GM18499 (cell line): ENCODE measurements around the gene PSPN.
A peak's percentile ranks its signal among the peaks of the same experiment; 100 is the strongest.

Experiments
- ATAC-seq: cut with Tn5 transposase; IDR thresholded peaks from one replicate; pipeline ENCODE4 v1.9.1; 2021; ENCODE audit warnings: moderate number of reproducible peaks; ENCODE audit not compliant: insufficient read depth, unreplicated experiment

The PSPN gene, protein sequence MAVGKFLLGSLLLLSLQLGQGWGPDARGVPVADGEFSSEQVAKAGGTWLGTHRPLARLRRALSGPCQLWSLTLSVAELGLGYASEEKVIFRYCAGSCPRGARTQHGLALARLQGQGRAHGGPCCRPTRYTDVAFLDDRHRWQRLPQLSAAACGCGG

DNA sequence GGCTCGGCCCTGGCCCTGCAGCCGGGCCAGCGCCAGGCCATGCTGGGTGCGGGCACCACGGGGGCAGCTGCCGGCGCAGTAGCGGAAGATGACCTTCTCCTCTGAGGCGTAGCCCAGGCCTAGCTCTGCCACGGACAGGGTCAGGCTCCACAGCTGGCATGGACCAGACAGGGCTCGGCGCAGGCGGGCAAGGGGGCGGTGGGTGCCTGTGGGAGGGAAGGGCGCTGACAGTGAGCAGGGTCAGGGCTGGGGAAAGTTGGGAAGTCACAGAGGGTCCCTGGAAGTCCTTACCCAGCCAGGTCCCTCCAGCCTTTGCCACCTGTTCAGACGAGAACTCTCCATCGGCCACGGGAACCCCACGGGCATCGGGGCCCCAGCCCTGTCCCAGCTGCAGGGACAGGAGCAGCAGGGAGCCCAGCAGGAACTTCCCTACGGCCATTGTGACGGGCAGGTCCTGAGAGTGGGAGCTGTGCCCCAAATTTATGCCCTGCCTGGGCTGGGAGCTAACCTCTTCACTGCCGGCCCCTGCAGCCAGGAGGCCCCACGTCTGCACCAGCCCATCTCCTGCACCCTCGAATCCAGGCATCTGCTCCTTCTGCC, at the start of gene PSPN:
Gene PSPN (minus strand): TSS at position 523 of the 600 bp plus-strand sequence. CDS start 84 bp downstream, at position 439.
- no peak for ATAC-seq

DNA sequence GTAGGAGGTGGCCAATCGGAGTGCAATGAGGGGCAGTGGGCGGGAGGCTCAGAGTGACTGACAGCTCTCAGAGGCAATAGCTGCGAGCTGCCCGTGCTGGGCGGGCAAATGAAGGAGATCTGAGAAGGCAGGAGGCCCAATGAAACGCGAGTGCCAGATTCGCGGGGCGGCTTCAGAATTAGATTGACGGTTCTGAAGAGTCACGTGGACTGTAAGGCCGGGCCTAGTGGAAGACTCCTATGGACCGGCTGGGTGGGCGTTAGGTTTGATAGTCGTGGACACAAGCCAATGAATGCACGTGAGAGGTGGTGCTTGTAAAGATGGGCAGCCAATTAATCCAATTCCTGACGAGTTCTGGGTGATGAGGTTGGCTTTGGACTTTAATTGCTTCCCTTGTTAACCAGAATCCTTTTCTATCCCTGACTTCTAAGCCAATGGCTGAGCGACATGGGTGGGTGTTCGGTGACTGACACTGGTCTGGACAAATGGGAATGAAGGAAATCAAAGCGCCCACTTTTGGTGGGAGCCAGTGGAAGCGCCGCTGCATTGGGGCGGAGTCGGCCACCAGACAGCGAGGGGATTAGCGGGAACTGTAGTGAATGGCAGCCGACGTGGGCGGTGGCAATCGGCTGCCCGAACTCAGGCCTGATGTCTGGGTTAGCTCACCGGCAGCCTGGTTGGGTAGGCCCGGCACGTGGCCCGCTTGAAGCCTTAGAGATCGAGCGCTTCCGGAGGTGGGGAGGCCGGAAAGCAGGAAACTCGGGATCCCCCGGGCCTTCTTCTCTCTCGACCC, 49.4 kb upstream of the PSPN start:
- ATAC-seq, result peak; percentile 85

DNA sequence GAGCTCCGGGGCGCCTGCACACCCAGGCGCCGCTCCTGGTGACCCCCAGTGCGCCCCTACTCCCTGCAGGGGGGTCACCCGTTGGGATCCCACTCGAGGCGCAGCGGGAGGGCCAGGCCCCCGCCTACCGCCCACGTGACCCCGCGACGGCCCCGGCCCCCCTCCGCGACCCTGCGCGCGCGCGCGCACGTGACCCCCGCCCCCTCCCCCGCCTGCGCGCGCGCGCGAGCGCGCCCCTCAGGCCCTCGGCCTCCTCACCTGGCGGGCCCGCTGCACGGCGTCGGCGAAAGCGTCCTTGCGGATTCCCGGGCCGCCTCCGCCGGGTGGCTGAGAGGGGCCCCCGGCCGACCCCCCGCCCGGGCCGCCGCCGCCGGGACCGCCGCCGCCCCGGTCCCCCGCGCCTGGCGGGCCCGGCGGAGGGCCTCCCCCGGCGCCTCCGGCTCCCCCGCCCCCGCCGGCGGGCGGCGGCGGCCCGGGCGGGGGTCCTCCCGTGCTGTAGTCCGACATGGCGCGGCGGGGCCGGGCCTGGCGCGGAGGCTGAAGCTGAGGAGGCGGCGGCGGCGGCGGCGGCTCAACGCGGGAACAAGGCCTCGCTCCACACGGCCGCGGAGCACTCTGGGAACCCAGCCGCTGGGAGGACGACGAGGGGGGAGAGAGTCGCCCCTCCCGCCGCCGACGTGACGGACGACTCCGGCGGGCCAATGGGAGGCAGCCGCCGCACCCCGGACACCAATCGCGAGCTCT, 48.6 kb upstream of the PSPN start, which contains the start of gene KHSRP:
Gene KHSRP (minus strand): TSS at position 617 of the 744 bp plus-strand sequence. CDS start 110 bp downstream, at position 507.
- ATAC-seq, result no peak

DNA sequence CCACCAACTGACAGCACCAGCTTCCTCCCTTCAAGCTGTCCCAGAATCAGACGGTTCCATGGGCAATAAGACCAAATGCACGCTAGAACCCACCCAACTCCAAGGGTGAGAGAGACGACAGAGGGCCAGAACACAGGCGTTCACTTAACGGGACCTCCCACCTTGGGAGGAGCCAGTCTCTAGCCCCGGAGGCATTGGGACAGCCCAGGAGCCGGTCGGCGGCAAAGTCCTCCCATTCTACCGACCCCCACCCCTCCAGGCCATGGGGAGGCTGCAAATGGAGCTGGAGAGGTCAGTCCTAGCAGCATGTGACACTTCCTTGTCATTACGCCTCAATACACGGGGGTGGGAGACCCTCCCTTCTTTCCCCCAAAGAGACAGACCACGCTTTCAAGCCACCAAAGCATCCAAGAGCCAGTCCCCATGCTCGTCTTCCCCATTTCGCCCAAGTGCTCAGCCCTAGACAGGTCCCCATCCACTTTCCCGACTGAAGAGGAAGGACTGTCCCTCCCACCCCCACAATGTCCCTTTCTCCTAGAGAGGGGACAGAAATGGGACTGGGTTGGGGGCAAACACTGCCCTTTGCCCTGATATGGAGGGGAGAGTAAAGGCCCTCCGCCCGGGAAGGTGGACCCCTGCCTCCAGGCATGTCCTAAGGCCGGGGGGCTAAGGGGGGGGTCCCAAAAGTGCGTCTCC, 47.9 kb upstream of the PSPN start:
- no peak for ATAC-seq

DNA sequence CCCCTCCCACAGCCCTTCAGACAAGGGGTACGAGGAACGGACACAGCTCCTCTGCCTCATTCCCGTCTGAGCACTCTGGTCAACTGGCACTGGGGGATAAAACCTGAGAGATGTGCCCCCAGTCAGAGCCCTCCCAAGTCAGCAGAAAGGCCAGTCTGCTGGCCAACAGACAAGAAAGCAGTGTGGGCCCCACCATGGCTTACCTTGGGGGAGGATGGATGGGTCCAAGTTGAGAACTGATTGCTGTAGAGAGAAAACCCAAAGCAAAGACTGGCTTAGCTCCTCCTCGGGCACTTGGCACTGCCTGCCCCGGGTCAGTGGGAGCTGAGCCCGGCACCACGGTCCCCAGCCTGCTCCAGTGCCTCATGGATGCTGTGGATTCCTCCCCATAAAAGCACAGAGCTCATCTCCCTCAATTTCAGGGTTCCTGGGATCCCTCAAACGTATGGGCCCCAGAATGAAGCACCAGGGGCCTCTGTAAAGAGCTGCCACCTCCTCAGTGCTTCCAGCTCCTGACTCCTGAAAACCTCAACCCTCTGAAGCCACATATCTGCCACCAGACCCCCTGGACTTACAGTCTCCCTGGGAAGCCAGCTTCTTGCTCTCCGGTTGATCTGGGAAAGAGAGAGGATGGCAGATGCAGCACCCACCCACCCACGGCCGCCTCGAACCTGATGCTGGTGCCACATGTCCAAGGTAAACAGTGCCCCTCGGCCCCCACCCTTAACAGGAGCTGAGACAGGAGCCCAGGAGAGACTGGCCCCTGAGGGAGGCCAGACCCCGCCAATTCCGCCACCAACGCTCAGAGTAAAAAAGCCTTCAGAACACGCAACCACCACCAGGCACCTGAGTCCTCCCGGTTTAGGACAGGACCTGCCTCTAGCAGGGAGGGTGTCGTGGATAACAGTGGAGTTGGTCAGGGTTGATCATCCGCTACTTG, 45.6 kb upstream of the PSPN start:
- no peak for ATAC-seq

DNA sequence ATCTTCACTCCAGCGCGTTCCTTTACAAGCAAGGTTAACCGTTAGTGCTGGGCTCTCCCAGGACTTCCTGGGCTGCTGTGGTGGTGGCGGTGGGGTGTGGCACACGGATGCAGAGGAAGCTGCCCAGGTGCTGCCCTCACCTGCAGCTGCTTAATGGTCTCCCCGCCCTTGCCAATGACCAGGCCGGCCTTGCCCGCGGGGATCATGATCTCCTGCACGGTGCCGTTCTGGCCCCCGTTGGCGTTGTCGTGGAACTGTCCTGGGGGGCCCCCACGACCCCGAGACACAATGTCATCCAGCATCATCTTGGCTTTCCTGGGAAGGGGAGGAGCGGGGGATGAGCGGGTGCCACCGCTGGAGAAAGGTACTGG, 42.8 kb upstream of the PSPN start:
- no peak for ATAC-seq

DNA sequence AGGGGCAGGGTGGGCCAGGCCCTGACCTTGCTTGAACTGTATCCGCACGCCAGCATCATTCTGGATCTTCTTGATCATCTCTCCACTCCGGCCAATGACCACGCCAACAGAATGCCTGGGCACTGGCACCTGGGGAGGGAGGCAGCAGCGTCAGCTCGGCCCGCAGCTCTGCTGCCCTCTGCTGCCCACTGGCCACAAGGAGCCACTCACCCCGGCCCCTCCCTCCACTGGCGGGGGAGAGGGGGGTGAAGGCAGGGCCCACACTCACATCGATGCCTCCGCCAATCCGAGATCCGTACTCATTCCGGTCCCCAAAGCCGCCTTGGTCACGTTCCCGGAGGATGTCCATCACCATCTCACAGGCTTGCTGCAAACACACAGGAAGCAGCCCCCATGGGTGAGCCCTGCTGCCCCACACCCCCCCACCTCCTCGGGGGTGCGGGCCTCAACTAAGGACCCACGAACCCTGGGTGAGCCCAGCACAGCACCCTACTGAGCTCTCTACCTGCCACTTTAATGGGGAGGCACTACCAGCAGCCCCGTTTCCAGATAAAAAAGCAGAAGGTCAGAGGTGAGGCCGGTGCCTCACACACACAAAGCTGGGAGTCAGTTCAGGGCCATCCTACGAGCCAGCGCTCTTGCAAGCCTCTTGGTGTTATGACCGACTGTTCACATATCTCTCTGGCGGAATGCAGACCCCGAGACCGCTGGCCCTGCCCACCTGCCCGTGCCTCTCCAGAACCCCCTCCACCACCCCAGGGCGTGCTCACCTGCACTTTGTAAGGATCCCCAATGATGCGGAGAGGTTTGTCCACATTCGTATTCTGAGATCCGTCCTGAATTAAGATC, 42.2 kb upstream of the PSPN start:
- no peak for ATAC-seq

DNA sequence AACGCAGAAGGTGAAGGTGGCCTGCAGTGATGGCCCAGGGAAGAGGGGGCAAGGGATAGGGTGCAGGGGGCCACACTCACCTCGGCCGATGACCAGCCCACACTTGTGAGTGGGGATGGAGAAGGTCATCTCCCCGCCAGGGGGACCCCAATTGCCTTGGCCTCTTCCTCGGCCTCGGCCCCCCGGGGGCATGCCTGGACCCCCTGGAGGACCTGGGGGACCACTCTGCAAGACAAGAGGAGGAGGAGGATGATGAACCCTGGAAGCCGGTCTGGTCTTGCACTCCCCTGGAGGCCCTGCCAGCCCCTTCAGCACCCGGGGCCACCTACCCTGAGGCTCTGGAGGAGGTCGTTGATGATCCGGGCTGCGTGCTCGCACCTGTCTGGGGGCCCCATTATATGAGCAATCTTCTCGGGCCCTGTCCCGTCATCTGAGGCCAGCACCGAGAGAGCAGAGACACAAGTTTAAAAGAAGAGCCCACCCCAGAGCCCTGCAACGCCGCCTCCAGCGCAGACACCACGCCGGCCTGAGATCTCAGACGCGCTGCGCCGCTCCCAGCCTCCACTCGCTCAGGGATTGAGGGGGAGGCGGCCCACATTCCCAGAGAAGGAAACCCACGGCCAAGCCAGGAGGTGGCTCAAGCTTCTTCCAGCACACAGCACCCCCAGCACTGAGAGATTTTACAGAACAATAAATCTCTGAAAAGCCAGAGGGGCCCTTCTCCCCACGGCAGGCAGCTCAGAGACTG, 41.1 kb upstream of the PSPN start:
- no peak for ATAC-seq

DNA sequence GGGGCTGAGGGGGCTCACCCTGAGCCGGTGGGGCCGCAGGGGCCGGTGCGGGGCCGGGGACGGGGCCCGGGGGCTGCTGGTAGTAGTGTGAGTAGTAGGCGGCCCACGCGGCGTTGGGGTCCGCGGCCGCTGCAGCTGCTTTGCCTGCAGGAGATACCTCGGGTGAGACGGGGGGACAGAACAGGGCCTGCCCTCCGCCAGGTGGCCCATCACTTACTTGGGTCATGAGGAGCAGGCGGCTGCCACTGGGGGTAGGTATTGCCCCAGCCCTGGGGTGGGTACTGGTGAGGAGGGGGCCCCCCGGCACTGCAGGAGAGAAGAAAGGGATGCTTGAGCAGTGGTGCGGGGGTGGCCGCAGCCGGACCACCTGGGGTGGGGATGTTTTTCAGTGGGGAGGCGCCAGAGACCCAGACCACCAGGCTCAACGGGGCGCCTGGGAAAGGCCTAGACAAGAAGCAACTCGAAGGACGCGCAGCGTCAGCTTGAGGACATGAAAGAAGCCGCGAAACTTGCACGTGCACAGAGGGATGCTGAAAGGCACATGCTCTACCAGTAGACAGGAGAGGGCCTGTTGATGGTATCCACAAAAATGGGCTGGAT, 40.0 kb upstream of the PSPN start:
- no peak for ATAC-seq

DNA sequence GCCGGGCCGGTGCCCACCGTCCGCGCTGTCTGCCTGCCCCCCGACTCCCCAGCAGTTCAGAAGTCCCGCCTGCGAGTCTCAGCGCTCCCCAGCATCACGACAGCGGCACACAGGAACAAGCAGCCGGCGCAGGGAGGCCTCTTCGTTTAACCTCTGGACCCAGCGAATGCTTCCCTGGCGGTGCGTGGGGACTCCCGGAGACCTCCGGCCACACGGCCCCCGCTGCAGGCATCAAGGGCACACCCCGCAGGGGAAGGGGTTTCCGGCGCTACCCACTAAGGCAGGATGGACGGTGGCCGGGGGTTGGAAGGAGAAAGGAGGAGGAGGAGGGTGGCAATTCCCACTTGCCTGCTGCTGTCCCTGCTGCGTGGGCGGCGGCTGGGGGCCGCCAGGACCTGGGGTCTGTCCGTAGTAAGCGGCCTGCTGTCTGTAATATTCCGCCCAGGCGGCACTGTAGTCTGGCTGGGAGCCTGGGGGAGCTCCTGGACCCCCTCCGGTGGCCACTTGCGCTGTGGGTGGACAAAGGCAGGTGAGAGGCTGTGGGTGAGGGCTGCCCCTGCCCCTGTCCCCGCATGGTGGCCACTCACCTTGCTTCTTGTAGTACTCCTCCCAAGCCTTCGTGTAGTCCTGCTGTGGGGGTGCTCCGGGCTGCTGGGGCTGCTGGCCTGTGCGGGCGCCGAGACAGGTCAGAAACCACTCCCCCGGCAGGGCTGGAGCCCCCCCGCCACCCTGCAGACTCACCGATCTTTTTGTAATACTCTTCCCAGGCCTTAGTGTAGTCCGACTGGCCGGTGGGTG, 39.3 kb upstream of the PSPN start:
- no peak for ATAC-seq

DNA sequence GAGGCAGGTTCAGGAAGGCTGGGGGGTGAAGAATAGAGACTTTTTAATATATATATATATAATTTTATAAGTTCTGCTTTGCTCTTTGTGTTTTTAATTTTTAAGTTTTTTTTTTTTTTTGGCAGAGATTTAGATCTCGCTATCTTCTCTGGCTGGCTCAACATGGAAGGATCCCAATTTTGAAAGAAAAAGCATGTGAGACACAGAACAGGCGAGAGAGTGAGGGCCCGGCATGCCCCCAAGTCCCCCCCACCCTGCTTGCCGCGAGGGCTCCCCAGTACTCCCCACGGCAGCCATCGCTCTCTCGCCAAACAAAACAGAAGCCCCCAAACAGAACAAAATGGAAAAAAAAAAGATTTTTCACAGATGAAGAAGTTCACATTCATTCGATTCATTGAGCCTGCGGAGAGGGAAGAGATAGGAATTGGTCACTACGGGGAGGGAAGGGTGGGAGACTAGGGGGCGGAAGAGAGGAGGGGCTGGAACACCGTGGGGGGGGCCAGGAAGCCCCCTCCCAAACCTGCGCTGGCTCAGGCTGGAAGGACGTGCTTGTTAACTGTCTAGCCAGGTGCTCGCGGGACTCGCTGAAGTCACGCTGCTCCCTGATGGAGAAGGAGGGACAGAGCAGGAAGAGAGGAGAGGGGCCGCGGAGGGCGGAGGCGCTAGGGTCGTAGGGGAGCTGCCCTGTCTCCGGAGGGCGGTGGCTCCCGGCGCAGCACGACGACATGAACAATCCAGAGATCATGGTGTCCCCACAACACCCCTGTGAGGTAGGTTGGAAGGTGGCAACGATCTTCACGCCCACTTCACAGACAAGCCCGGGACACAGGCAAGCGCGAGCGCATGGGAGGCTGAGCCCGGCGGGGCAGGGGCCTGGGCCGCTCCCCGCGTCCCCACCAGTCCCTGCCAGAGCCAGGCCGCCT, 38.2 kb upstream of the PSPN start:
- ATAC-seq, result no peak

DNA sequence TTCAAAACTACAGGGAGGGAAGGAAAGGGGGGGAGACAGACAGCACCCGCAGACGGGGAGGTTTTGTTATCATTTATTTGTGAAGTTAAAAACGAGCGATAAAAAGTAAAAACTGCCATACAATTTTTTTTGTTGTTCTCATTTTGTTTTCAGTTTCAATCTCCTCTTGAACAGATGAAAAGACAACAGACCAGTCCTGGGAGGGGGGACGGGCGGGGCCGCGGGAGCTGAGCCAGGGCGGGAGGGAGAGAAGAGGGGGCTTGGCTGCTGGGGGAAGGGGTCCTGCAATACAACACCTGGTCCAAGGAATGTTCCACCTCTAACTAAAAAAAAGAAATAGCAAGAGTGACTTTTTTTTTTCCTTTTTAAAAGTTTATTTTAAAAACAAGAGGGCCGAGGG, 37.6 kb upstream of the PSPN start:
- no peak for ATAC-seq

DNA sequence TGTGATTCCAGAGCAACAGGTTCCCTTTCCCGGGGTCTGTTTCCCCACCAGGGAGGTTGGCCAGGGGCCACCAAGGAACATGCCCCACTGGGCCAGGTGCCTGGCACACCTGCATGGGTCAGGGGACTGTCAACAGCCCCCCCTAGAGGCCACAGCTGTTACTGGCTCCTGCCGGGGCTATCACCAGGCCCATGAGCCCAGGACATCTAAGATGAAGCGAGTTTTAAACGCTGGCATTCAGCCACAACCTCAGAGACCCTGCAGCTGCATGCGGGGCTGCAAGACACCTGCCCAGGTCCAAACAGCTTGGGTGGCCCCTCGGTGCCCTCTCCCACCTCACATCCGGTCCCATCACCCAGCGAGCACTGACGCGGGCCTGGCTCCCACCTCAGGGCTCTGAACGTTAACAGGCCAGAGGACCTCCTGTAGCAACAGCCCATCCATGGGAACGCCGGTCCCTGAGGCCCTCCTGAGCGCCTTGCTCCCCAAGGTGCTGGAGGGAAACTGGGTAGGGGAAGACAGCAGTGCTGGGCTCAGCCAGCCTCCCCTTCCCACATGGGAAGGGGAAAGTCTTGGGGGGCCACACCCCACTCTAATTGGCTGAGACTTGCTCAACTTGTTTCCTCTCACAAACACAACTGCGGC, 36.8 kb upstream of the PSPN start:
- no peak for ATAC-seq

DNA sequence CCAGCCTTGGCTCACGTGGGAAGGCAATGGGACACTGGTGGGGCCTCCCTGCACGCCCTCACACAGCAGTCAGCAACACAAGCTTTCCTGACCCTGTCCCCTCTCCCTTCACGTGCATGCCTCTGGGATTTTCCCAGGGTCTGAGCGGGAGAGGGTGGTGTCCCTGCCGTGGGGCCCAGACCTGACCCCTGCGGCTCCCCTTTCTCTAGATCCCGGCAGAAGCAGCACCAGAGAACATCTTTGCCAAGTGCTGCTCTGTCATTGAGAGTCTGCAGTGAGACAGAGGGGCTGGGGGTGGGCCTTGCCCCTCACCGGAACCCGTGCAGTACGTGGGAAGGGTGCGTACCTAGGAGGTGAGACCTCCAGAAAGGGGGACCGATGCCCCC, 36.3 kb upstream of the PSPN start:
- no peak for ATAC-seq

DNA sequence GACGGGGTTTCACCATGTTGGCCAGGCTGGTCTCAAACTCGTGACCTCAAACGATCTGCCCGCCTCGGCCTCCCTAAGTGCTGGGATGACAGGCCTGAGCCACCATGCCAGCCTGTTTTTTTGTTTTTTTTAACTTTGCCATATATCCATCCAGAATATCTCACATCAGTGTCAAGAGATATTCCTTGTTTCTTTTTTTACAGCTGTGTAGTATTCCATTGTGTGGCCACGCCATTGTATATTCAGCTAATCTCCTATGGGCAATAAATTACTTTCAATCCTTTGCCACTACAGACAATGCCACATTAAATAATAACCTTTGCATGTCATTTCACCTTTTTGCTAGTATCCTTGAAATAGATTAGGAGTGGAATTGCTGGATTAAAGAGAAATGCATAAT, 33.6 kb upstream of the PSPN start:
- ATAC-seq, result no peak
